Fibroblast of mammary gland (primary cell): Measurements from ENCODE around the gene SECISBP2.

Experiments used
- DNase-seq: peaks from one replicate; pipeline ENCODE4 v3.0.0-alpha.2; 2010; ENCODE audit warnings: low read depth
- H3K4me3 ChIP-seq: 2 replicates; pipeline ENCODE4 v1.5.1; 2011; ENCODE audit warnings: low read depth, mild to moderate bottlenecking, low read length, moderate library complexity; ENCODE audit not compliant: control insufficient read depth
- TF ChIP-seq, protein P1 (sequence below): conservative IDR thresholded peaks from 2 replicates; pipeline ENCODE4 v1.5.1; 2011; ENCODE audit warnings: low read depth, low read length, inconsistent platforms; ENCODE audit not compliant: control insufficient read depth, insufficient read depth

Gene SECISBP2

DNA sequence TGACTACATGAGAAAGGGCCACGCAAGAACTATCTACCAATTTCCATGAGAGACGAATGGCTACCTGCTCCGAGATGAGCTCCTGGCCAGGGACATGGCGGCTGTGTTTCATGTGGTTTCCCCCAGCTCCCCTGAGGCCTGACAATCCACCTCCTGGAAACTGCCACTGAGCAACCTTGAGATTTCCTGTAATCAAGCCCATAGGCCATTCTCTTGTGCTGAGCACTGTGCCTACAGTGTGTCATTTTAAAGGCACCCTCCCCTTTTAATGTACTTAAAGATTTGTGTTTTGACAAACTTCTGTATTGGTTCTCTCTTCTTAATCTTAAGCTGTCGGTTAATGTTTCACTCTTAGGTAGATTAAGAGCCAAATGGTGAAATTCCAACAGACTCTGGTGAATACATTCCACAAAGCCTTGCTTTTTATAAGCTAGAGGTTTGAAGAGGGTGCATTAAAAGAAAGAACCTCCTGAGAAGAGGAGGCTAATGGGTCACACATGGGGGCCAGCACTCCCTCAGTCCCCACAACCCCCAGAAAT is 72.3 kb downstream of the SECISBP2 start:
- TF ChIP-seq, protein P1, sequence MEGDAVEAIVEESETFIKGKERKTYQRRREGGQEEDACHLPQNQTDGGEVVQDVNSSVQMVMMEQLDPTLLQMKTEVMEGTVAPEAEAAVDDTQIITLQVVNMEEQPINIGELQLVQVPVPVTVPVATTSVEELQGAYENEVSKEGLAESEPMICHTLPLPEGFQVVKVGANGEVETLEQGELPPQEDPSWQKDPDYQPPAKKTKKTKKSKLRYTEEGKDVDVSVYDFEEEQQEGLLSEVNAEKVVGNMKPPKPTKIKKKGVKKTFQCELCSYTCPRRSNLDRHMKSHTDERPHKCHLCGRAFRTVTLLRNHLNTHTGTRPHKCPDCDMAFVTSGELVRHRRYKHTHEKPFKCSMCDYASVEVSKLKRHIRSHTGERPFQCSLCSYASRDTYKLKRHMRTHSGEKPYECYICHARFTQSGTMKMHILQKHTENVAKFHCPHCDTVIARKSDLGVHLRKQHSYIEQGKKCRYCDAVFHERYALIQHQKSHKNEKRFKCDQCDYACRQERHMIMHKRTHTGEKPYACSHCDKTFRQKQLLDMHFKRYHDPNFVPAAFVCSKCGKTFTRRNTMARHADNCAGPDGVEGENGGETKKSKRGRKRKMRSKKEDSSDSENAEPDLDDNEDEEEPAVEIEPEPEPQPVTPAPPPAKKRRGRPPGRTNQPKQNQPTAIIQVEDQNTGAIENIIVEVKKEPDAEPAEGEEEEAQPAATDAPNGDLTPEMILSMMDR, result no peak
- DNase-seq, result no peak
- H3K4me3 ChIP-seq, result no peak overlapping the region

DNA sequence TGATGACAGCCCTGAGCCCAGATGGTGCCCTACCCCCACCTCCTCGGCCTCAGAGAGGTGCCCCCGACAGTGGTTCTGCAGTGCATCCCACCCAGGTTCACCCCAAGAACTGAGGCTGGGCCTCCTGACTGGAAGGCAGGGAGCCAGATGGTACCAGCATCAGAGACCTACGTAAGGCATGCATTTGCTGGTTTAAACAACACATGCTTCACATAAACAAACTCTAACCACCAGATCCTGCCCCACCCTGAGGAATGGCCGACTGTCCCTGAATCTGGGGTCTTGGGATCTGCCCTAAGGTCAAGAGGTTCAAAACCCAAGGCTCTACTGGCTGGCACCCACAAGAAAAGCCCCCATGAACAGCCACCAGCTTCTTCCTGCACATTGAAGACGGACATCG is 73.3 kb downstream of the SECISBP2 start:
- TF ChIP-seq, protein P1, result no peak
- no peak overlapping the region for H3K4me3 ChIP-seq
- no peak for DNase-seq

DNA sequence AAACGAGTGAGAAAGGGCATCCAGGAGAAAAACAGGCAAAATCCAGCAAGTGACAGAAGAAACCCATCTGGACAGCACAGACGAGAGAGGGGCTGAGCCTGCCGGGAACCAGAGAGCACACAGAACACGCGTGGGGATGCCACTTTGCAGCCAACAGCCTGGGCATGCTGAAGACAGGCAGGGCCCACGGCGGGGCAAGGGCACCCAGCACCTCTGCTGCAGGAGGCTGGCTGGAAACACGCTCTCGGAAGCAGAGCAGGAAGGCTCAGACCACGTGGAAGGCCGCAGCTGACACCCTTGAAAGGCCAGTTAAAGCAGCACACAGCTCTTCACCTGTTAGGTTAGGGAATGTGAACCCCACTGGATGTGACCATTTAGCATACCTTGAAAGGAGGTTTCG is 76.1 kb downstream of the SECISBP2 start:
- H3K4me3 ChIP-seq, result no peak overlapping the region
- TF ChIP-seq, protein P1, result no peak
- DNase-seq, result no peak

DNA sequence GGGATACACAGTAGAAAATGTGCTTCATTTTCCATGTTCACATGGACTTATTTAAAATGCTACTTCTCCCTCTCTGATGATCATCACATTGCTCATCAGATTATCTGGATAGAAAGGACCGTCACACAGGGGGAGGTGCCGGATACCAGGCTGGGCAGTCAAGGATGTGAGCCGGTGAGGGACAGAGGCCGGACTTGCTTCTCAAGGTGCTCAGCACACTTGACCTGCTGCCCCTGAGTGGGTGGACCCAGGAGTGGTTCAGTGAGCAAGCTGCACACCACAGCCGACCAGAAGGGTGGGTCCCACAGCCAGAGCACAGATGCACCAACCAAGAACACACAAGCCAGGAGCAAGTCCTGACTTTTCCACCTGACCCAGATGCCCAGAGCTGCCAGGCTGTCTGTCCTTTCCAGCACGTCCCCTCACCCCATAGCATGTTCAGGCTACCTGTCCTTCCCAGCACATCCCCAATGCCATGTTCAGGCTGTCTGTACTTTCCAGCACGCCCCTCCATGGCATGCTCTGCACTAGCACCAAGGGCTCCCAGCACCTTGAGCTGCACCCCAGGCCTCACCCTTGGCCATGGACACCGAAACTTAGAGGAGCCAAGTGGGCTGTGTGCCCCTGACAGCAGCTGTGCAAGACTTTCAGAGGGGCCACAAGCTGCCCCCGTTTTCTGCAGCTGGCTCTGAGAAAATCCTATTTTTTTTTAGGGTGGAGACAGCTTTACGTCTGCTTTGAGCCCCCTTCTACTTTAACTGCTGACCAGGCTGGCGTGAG is 77.8 kb downstream of the SECISBP2 start:
- no peak for DNase-seq
- TF ChIP-seq, protein P1, result no peak
- no peak overlapping the region for H3K4me3 ChIP-seq

DNA sequence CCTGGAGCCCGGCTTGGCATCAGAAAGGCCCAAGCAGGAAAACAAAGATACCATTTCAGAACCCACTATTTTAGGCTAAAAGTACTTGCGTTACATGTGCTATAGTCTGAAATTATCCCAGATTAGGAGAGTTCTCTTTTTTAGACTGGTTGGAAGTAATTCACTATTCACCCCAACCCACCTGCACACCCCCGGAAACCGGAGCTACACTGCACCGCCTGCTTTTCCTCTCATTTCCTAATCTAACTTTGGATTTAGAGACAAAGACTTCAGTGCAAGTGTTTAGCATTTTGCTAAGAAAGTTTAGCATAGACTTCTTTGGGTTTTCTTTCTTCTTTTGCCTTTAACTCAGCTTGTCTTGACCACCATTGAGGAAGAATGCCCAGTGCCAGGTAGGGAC is 79.2 kb downstream of the SECISBP2 start:
- TF ChIP-seq, protein P1, result no peak
- DNase-seq, result no peak
- H3K4me3 ChIP-seq, result no peak overlapping the region

DNA sequence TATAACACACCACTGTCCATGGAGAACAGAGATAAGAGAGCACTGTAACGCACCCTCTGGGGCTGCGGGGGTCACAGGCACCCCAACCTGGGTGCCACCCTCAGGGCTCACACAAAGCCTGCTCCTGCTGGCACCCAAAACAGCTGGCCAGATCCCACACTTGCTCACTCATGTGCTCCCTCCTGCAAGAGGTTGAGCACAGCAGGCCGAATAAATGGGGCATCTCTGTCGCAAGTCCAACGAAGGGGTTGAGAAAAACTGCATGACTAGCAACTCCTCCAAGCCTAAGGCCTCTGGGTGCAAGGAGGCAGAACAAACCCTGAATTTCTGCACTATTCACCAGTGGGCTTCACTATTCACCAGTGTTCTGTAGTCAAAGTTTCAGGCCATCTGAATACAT is 80.3 kb downstream of the SECISBP2 start:
- H3K4me3 ChIP-seq, result no peak overlapping the region
- TF ChIP-seq, protein P1, result no peak
- no peak for DNase-seq
